GM23338 (cell line): Measurements from ENCODE around the gene GRHPR.

Source experiments
- CTCF ChIP-seq, 2 experiments: fragments of 200-600 bp in 1 of 2; sonication (generic) in 1 of 2; conservative IDR thresholded peaks; 2 replicates each; pipeline versions ENCODE4 v1.5.1 to v1.6.1; 2016 to 2017; ENCODE audit warnings: antibody characterized with exemption in 2 of 2, low read depth in 2 of 2, mild to moderate bottlenecking in 2 of 2, moderate library complexity in 1 of 2
- EZH2 ChIP-seq: fragments of 200-600 bp; sonication (generic); IDR thresholded peaks from one replicate; pipeline ENCODE4 v1.8.0; 2017; ENCODE audit warnings: antibody characterized with exemption, mild to moderate bottlenecking, low read depth; ENCODE audit not compliant: unreplicated experiment
- POLR2AphosphoS5 ChIP-seq: IDR thresholded peaks from 2 replicates; pipeline ENCODE4 v1.6.1; 2016; ENCODE audit warnings: antibody characterized with exemption, low read depth
- REST ChIP-seq: IDR thresholded peaks from one replicate; pipeline ENCODE4 v1.6.1; 2018; ENCODE audit warnings: antibody characterized with exemption; ENCODE audit not compliant: unreplicated experiment

- TF ChIP-seq EZH2 (no peak), CTCF (conservative IDR thresholded peaks at IDR 0.05; ENCODE audit: low read depth in 2 of 2) (no peak), POLR2AphosphoS5 (no peak), REST (no peak)
These were observed 47.6 kb upstream of the GRHPR start for GRCh38 chr9:37374892-37375291.
